Calu3 (cell line): ENCODE measurements around the gene BICDL2. TPM values are rescaled to one million over a fixed set of nuclear protein-coding genes. Genes with fewer than 3 reads are reported as not detected.

Experiments
- BruUV-seq: library from RNA; stranded (reverse); fragments of 400-500 nt; replicated peaks from 2 replicates; lab custom pipeline; 2021; lab: Mats Ljungman, UMichigan
- CTCF ChIA-PET: fragments of 300-600 bp; sonication (Branson Sonifier 250); formaldehyde crosslinking; loops from one replicate; lab custom pipeline; 2022; ENCODE audit warnings: antibody characterized with exemption; lab: Charles Lee
- DNase-seq: peaks from one replicate; pipeline ENCODE4 v3.0.0; 2022
- H3K27ac Mint-ChIP-seq: one replicate; pipeline ENCODE4 v1.8.0; 2022; ENCODE audit warnings: mixed read lengths; ENCODE audit not compliant: unreplicated experiment
- H3K27me3 Mint-ChIP-seq: one replicate; pipeline ENCODE4 v1.8.0; 2022; ENCODE audit warnings: mixed read lengths; ENCODE audit not compliant: unreplicated experiment
- H3K36me3 Mint-ChIP-seq: one replicate; pipeline ENCODE4 v1.8.0; 2022; ENCODE audit warnings: mild to moderate bottlenecking, moderate library complexity, mixed read lengths; ENCODE audit not compliant: insufficient read depth, unreplicated experiment
- H3K4me1 Mint-ChIP-seq: one replicate; pipeline ENCODE4 v1.8.0; 2022; ENCODE audit warnings: mild to moderate bottlenecking, low read depth, mixed read lengths; ENCODE audit not compliant: unreplicated experiment
- H3K4me3 Mint-ChIP-seq: one replicate; pipeline ENCODE4 v1.8.0; 2022; ENCODE audit warnings: mild to moderate bottlenecking, low read depth, moderate library complexity, mixed read lengths; ENCODE audit not compliant: unreplicated experiment
- H3K9me3 Mint-ChIP-seq: one replicate; pipeline ENCODE4 v1.8.0; 2022; ENCODE audit warnings: low read depth, mixed read lengths; ENCODE audit not compliant: unreplicated experiment
- CTCF ChIP-seq: fragments of 200-600 bp; IDR thresholded peaks from one replicate; pipeline ENCODE4 v1.8.0; 2022; ENCODE audit warnings: antibody characterized with exemption; ENCODE audit not compliant: unreplicated experiment
- intact Hi-C: fragments of 100-400 bp; cut with micrococcal nuclease; formaldehyde crosslinking; loops from one replicate; pipeline ENCODE4 v1.10.0; 2022; ENCODE audit not compliant: unreplicated experiment
- total RNA-seq: library from RNA; stranded (reverse); gene quantifications from 2 replicates; pipeline ENCODE4 v1.2.3, GENCODE V29; 2022

Gene BICDL2
- total RNA-seq, 1 experiment from 2014 or later: 59.4 TPM

GRCh38 chr16:2990891-2991290 is 45.9 kb downstream of the BICDL2 start:
- intact Hi-C loops: no loop called here
- Mint-ChIP-seq H3K27ac (no peak overlapping the region), H3K36me3 (peaks cover 21% of the 10 kb centered on the region), H3K4me1 (peaks cover 8% of the 10 kb centered on the region), H3K4me3 (no peak overlapping the region), H3K27me3 (no peaks in the 10 kb centered on the region), H3K9me3 (no peaks in the 10 kb centered on the region)
- DNase-seq: no peak
- CTCF ChIA-PET: no interaction called here
- no peak for TF ChIP-seq CTCF
- no TSS peak for BruUV-seq

- no peaks in the 10 kb centered on the region for H3K27me3 Mint-ChIP-seq
- intact Hi-C loops: no loop called here
- H3K9me3 Mint-ChIP-seq: no peaks in the 10 kb centered on the region
- H3K36me3 Mint-ChIP-seq: peaks cover 18% of the 10 kb centered on the region
- no TSS peak for BruUV-seq
- H3K4me3 Mint-ChIP-seq: no peak overlapping the region
- no peak overlapping the region for H3K27ac Mint-ChIP-seq
- DNase-seq: no peak
- H3K4me1 Mint-ChIP-seq: peaks cover 13% of the 10 kb centered on the region
- CTCF ChIA-PET: interaction anchor here (1.3 kb wide), 1 partner anchor 19 kb away, joined by 3 read pairs; no protein-coding TSS in a partner anchor
- no peak for TF ChIP-seq CTCF
Observed at GRCh38 chr16:2988590-2989099, 48.1 kb downstream of the BICDL2 start.

- no peak overlapping the region for H3K27ac Mint-ChIP-seq
- H3K27me3 Mint-ChIP-seq: no peaks in the 10 kb centered on the region
- H3K36me3 Mint-ChIP-seq: peaks cover 21% of the 10 kb centered on the region
- TF ChIP-seq CTCF: no peak
- peaks cover 16% of the 10 kb centered on the region for H3K4me1 Mint-ChIP-seq
- H3K4me3 Mint-ChIP-seq: no peak overlapping the region
- intact Hi-C loops: no loop called here
- no TSS peak for BruUV-seq
- no peaks in the 10 kb centered on the region for H3K9me3 Mint-ChIP-seq
- no peak for DNase-seq
- CTCF ChIA-PET: interaction anchor here (1.3 kb wide), 1 partner anchor 18 kb away, joined by 3 read pairs; no protein-coding TSS in a partner anchor
Observed at GRCh38 chr16:2987833-2988232, 48.9 kb downstream of the BICDL2 start.

GRCh38 chr16:2987286-2987685 is 49.5 kb downstream of the BICDL2 start:
- peaks cover 23% of the 10 kb centered on the region for H3K36me3 Mint-ChIP-seq
- intact Hi-C loops: no loop called here
- no peak overlapping the region for H3K4me3 Mint-ChIP-seq
- DNase-seq: no peak
- H3K27me3 Mint-ChIP-seq: no peaks in the 10 kb centered on the region
- H3K27ac Mint-ChIP-seq: no peak overlapping the region
- H3K4me1 Mint-ChIP-seq: peaks cover 20% of the 10 kb centered on the region
- no peak for TF ChIP-seq CTCF
- no TSS peak for BruUV-seq
- no peaks in the 10 kb centered on the region for H3K9me3 Mint-ChIP-seq
- CTCF ChIA-PET: interaction anchor here (1.3 kb wide), 1 partner anchor 17 kb away, joined by 3 read pairs; no protein-coding TSS in a partner anchor
